Ovary (tissue), 3 donors: Measurements from ENCODE around the gene BCAS4.

Source experiments
- CTCF ChIP-seq, 3 donors: fragments of 450-650 bp in 2 of 3; fragments of 200-600 bp in 1 of 3; IDR thresholded peaks; one replicate each; pipeline versions ENCODE4 v1.5.1 to v1.8.0; 2016 to 2022; ENCODE audit warnings: antibody characterized with exemption in 3 of 3, mild to moderate bottlenecking in 1 of 3
- POLR2A ChIP-seq: fragments of 450-650 bp; IDR thresholded peaks from one replicate; pipeline ENCODE4 v1.6.1; 2017; ENCODE audit warnings: antibody characterized with exemption, mild to moderate bottlenecking, moderate library complexity
- donor health status: DM: no; HTN: no; CAD: no.

GRCh38 chr20:50794846-50795634 is at the start of gene BCAS4:
- TF ChIP-seq CTCF (IDR thresholded peaks at IDR 0.05) (peak in 2 of 3 donors; percentile 97), POLR2A (no peak)
